ENCODE measurements around the gene PDE11A.

- no peak for TF ChIP-seq KDM5A (IDR thresholded peaks at IDR 0.05; ENCODE audit: low read length)
- TF ChIP-seq, protein P1, sequence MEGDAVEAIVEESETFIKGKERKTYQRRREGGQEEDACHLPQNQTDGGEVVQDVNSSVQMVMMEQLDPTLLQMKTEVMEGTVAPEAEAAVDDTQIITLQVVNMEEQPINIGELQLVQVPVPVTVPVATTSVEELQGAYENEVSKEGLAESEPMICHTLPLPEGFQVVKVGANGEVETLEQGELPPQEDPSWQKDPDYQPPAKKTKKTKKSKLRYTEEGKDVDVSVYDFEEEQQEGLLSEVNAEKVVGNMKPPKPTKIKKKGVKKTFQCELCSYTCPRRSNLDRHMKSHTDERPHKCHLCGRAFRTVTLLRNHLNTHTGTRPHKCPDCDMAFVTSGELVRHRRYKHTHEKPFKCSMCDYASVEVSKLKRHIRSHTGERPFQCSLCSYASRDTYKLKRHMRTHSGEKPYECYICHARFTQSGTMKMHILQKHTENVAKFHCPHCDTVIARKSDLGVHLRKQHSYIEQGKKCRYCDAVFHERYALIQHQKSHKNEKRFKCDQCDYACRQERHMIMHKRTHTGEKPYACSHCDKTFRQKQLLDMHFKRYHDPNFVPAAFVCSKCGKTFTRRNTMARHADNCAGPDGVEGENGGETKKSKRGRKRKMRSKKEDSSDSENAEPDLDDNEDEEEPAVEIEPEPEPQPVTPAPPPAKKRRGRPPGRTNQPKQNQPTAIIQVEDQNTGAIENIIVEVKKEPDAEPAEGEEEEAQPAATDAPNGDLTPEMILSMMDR (IDR thresholded peaks at IDR 0.05; ENCODE audit: control extremely low read depth in 1 of 3, insufficient read depth in 1 of 3, low read depth in 1 of 3, low read length in 3 of 3) = no peak
- no peak for TF ChIP-seq POLR2A (IDR thresholded peaks at IDR 0.05; ENCODE audit: control extremely low read depth in 1 of 2, low read depth in 2 of 2, low read length in 2 of 2)
- TF ChIP-seq POLR2AphosphoS5 (IDR thresholded peaks at IDR 0.05; ENCODE audit: low read depth, low read length) = no peak
- no peak for TF ChIP-seq SP1 (IDR thresholded peaks at IDR 0.05; ENCODE audit: low read depth, low read length)
- TF ChIP-seq NANOG (IDR thresholded peaks at IDR 0.05; ENCODE audit: insufficient read depth, low read depth, low read length, poor library complexity, severe bottlenecking) = no peak
- TF ChIP-seq PHF8 (conservative IDR thresholded peaks at IDR 0.05; ENCODE audit: low read depth, low read length) = no peak
- TF ChIP-seq CBX5 (IDR thresholded peaks at IDR 0.05; ENCODE audit: low read depth, low read length) = no peak
- TF ChIP-seq SIN3A (conservative IDR thresholded peaks at IDR 0.05 in 1 of 2, IDR thresholded peaks at IDR 0.05 in 1 of 2; ENCODE audit: low read depth in 1 of 2, low read length in 2 of 2) = no peak
- TF ChIP-seq HDAC6 (IDR thresholded peaks at IDR 0.05; ENCODE audit: low read depth, low read length) = no peak
- no peak for TF ChIP-seq MAX (IDR thresholded peaks at IDR 0.05)
- TF ChIP-seq RFX5 (IDR thresholded peaks at IDR 0.05; ENCODE audit: borderline replicate concordance, low read depth, low read length) = no peak
Observed at GRCh38 chr2:177588671-177589070, 483.9 kb downstream of the PDE11A start.

All from H1 (cell line).